Activated naive CD4-positive, alpha-beta T cell treated with anti-CD3 and anti-CD28 coated beads, Interleukin-2, amount 50 U/mL, for 24 hours (primary cell): Measurements from ENCODE around the gene KDM2A.

Source experiments
- H3K27ac Mint-ChIP-seq: one replicate; pipeline ENCODE4 v1.8.0; 2021; ENCODE audit warnings: mild to moderate bottlenecking, mixed read lengths
- H3K27me3 Mint-ChIP-seq: one replicate; pipeline ENCODE4 v1.8.0; 2021; ENCODE audit warnings: mixed read lengths
- H3K36me3 Mint-ChIP-seq: one replicate; pipeline ENCODE4 v1.8.0; 2021; ENCODE audit warnings: mixed read lengths
- H3K4me1 Mint-ChIP-seq: one replicate; pipeline ENCODE4 v1.8.0; 2021; ENCODE audit warnings: mixed read lengths
- H3K4me3 Mint-ChIP-seq: one replicate; pipeline ENCODE4 v1.8.0; 2021; ENCODE audit warnings: mild to moderate bottlenecking, mixed read lengths
- H3K9me3 Mint-ChIP-seq: one replicate; pipeline ENCODE4 v1.8.0; 2021; ENCODE audit warnings: mixed read lengths

The KDM2A gene

DNA sequence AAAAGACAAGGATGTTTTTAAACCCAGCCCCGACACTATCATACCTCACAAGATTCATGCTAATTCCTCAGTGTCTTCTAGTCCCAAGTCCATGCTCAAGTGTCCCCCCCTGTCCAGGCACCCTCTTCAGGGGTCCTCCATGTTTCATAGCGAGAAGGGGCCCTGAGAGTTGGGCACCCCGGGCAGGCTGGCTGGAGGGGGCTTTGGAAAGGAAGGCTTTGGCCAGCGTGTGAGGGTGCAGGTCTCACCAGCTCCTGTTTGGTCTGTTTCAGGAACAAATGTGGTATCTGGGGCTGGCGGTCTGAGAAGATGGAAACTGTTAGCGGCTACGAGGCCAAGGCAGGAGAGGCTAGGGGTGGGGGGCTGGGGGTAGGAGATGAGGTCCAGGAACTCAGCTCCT lies 179.7 kb downstream of the KDM2A start:
- peaks cover 20% of the 10 kb centered on the region for H3K36me3 Mint-ChIP-seq
- H3K4me3 Mint-ChIP-seq: no peak overlapping the region
- no peaks in the 10 kb centered on the region for H3K27me3 Mint-ChIP-seq
- H3K4me1 Mint-ChIP-seq: peaks cover 30% of the 10 kb centered on the region
- peaks cover 6% of the 10 kb centered on the region for H3K9me3 Mint-ChIP-seq
- peak overlapping the region; percentile 19 for H3K27ac Mint-ChIP-seq

- Mint-ChIP-seq H3K36me3 (peaks cover 18% of the 10 kb centered on the region), H3K27ac (no peak overlapping the region), H3K4me3 (no peak overlapping the region), H3K27me3 (no peaks in the 10 kb centered on the region), H3K4me1 (peaks cover 27% of the 10 kb centered on the region), H3K9me3 (peaks cover 6% of the 10 kb centered on the region)
Measured at GRCh38 chr11:67299471-67300191, 180.6 kb downstream of the KDM2A start.

- H3K36me3 Mint-ChIP-seq: peaks cover 18% of the 10 kb centered on the region
- no peak overlapping the region for H3K4me3 Mint-ChIP-seq
- peaks cover 30% of the 10 kb centered on the region for H3K4me1 Mint-ChIP-seq
- no peak overlapping the region for H3K27ac Mint-ChIP-seq
- H3K27me3 Mint-ChIP-seq: no peaks in the 10 kb centered on the region
- peaks cover 6% of the 10 kb centered on the region for H3K9me3 Mint-ChIP-seq
Measured at GRCh38 chr11:67300256-67300755, 181.2 kb downstream of the KDM2A start.

- peaks cover 6% of the 10 kb centered on the region for H3K9me3 Mint-ChIP-seq
- H3K36me3 Mint-ChIP-seq: peaks cover 14% of the 10 kb centered on the region
- no peak overlapping the region for H3K27ac Mint-ChIP-seq
Measured at GRCh38 chr11:67300756-67301312, 181.8 kb downstream of the KDM2A start.

DNA sequence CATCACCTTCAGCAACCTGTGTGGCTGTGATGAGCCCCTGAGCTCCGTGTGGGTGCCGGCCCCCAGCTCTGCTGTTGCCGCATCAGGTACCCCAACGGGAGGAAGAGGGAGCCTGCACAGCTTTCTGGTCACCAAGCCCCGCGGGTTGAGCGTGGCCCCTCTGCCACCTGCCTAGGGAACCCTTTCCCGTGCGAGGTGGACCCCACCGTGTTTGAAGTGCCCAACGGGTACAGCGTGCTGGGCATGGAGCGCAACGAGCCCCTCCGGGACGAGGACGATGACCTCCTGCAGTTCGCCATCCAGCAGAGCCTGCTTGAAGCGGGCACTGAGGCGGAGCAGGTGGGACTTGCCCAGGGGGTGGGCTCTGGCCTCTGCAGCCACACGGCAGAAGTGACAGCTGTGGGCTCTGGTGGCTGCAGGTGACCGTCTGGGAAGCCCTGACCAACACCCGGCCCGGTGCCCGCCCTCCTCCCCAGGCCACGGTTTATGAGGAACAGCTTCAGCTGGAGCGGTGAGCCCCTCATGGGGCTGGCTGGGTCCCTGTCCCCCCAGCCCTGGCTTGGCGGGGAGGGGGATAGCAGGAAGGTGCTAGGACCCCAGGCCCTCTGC lies 182.4 kb downstream of the KDM2A start:
- no peaks in the 10 kb centered on the region for H3K27me3 Mint-ChIP-seq
- no peak overlapping the region for H3K27ac Mint-ChIP-seq

More at GRCh38 chr11:67300756-67301312, 181.8 kb downstream of the KDM2A start:
- Mint-ChIP-seq H3K4me1 (peaks cover 28% of the 10 kb centered on the region), H3K27me3 (no peaks in the 10 kb centered on the region), H3K4me3 (no peak overlapping the region)

DNA sequence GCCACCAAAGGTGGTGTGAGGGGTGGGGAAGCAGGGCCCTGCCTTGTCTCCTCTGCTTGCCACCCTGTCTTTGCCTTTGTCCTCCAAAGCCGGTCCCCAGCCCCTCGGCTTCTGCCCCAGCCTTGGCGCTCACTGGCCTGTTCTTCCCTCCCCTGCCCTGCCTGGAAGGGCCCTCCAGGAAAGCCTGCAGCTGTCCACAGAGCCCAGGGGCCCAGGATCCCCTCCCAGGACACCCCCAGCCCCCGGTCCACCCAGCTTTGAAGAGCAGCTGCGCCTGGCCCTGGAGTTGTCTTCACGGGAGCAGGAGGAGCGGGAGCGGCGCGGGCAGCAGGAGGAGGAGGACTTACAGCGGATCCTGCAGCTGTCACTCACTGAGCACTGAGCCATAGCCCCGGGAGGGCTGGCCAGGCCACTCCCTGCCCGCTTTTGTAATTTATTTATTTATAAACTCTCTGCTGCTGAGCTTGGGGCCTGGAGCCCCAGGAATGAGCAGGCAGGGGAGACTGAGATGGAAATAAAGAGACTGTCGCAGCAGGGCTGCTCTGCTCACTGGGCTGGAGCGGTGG lies 183.0 kb downstream of the KDM2A start:
- H3K27ac Mint-ChIP-seq: peak overlapping the region; percentile 65
- no peaks in the 10 kb centered on the region for H3K27me3 Mint-ChIP-seq
- H3K9me3 Mint-ChIP-seq: no peaks in the 10 kb centered on the region
- H3K4me1 Mint-ChIP-seq: peaks cover 16% of the 10 kb centered on the region
- peaks cover 2% of the 10 kb centered on the region for H3K36me3 Mint-ChIP-seq
- peak overlapping the region; percentile 19 for H3K4me3 Mint-ChIP-seq

More for the DNA sequence above, 182.4 kb downstream of the KDM2A start:
- peaks cover under 1% of the 10 kb centered on the region for H3K9me3 Mint-ChIP-seq
- H3K36me3 Mint-ChIP-seq: peaks cover 8% of the 10 kb centered on the region
- no peak overlapping the region for H3K4me3 Mint-ChIP-seq
- peaks cover 22% of the 10 kb centered on the region for H3K4me1 Mint-ChIP-seq

DNA sequence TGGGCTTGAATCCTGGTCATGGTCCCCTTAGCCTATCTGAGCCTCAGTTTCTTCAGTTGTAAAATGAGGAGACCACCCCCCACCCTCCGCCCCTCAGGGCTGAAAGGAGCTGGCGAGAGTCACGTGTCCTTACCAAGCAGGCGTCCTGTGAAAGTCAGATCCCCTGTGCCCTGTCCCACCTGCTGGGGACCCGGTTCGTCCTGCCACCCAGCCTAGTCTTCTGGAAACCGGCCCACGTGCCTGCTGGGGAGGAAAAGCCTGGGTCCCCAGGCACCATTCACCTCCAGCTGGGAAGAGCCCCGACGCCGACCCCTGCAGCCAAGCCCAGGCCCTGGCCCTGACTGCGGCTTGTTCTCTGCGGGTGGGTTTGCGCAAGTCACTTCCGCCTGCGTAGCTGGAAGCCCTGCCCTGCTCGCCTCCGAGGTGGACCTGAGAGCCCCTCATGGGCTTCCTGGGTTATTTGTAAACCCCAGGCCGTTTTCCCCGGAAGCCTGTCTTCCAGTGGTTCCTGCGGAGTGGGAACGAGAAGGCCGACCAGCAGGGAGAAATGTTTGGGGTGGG lies 183.6 kb downstream of the KDM2A start:
- H3K27me3 Mint-ChIP-seq: no peaks in the 10 kb centered on the region
- no peak overlapping the region for H3K27ac Mint-ChIP-seq
- peaks cover 14% of the 10 kb centered on the region for H3K4me1 Mint-ChIP-seq
- peaks cover 2% of the 10 kb centered on the region for H3K36me3 Mint-ChIP-seq
- H3K9me3 Mint-ChIP-seq: no peaks in the 10 kb centered on the region
- H3K4me3 Mint-ChIP-seq: peak overlapping the region; percentile 19

GRCh38 chr11:67303132-67303834 lies 184.2 kb downstream of the KDM2A start, which contains the start of gene SSH3:
SSH3 (plus strand) TSS chr11:67303530; CDS start chr11:67303626, 96 bp downstream.
- Mint-ChIP-seq H3K27ac (peak within 1 kb of the TSS; percentile 65), H3K36me3 (peaks cover 2% of the 10 kb centered on the region), H3K4me1 (peaks cover 9% of the 10 kb centered on the region), H3K4me3 (peak within 1 kb of the TSS; percentile 63), H3K27me3 (no peaks in the 10 kb centered on the region), H3K9me3 (no peaks in the 10 kb centered on the region)

DNA sequence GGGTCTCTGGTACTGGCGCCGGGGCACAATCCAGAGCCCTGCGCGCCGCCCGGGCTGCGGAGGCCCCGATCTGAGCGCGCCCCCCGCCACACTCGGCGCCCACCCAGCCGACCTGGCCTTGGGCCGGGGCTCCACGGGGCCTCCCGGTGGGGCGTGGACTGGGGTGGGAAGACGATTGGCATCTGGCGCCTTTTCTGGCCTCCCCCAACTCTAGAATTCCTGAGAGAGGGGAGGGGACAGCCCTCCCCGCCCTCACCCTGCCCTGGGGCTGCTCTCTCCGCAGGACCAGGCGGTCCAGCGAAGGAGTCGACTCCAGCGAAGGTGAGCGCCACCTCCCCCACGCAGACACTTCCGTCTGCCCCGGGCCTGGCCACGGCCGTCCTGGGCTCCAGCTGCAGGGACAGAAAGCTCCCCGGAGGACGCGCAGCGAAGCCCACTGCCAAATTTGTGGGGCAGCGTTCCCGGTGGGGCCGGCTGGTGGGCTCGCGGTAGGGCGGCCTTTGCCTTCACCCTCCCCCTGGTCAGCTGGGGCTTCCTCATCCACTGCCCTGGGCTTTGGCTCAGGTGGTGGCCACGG lies 184.9 kb downstream of the KDM2A start:
- H3K4me1 Mint-ChIP-seq: peaks cover 5% of the 10 kb centered on the region
- peak overlapping the region; percentile 63 for H3K4me3 Mint-ChIP-seq
- no peak overlapping the region for H3K27ac Mint-ChIP-seq
- H3K27me3 Mint-ChIP-seq: no peaks in the 10 kb centered on the region
- no peaks in the 10 kb centered on the region for H3K9me3 Mint-ChIP-seq
- no peaks in the 10 kb centered on the region for H3K36me3 Mint-ChIP-seq

- Mint-ChIP-seq H3K4me3 (peak overlapping the region; percentile 11), H3K4me1 (peaks cover 5% of the 10 kb centered on the region), H3K9me3 (no peaks in the 10 kb centered on the region), H3K27ac (no peak overlapping the region), H3K27me3 (no peaks in the 10 kb centered on the region), H3K36me3 (no peaks in the 10 kb centered on the region)
Measured at GRCh38 chr11:67304511-67305113, 185.5 kb downstream of the KDM2A start.

DNA sequence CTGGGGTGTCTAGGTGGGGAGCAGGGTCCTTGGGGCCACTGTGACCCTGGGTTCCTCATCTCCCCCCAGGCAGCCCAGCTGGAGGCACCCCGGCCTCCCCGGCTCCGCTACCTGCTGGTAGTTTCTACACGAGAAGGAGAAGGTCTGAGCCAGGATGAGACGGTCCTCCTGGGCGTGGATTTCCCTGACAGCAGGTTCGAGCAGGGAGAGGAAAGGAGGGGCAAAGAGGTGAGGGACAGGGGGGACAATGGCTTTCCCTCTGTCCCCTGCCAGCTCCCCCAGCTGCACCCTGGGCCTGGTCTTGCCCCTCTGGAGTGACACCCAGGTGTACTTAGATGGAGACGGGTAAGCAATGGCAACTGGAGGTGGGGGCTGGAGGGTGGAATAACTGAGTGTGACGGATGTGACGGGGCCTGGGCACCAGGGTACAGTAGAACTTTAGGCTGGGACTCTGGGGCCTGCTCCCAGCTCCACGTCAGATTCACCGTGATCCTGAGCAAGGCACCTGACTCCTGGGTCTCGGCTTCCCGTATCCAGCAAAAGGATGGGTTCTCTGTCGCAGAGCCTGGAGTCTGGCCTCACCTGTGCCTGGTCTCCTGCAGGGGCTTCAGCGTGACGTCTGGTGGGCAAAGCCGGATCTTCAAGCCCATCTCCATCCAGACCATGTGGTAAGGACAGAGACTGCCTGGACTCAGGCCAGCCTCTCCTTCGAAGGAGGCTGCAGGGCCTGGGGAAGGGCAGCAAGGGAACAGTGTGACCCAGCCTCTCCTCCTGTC lies 187.9 kb downstream of the KDM2A start:
- Mint-ChIP-seq H3K9me3 (no peaks in the 10 kb centered on the region), H3K4me3 (no peak overlapping the region), H3K4me1 (peaks cover 12% of the 10 kb centered on the region), H3K36me3 (no peaks in the 10 kb centered on the region), H3K27ac (peak overlapping the region; percentile 12), H3K27me3 (no peaks in the 10 kb centered on the region)

- H3K9me3 Mint-ChIP-seq: no peaks in the 10 kb centered on the region
- no peaks in the 10 kb centered on the region for H3K27me3 Mint-ChIP-seq
- H3K27ac Mint-ChIP-seq: no peak overlapping the region
- no peak overlapping the region for H3K4me3 Mint-ChIP-seq
- peaks cover 18% of the 10 kb centered on the region for H3K4me1 Mint-ChIP-seq
- H3K36me3 Mint-ChIP-seq: no peaks in the 10 kb centered on the region
Measured at GRCh38 chr11:67307545-67308001, 188.5 kb downstream of the KDM2A start.
